K562 (cell line): ENCODE measurements around the gene MARK3. TPM values are rescaled to one million over a fixed set of nuclear protein-coding genes. Genes with fewer than 3 reads are reported as not detected.

Experiments used
- BCOR ChIP-seq: fragments of 450-650 bp; IDR thresholded peaks from 2 replicates; pipeline ENCODE4 v1.6.1; 2016
- CTBP1 ChIP-seq: fragments of 450-650 bp; IDR thresholded peaks from 2 replicates; pipeline ENCODE4 v1.6.1; 2016; ENCODE audit warnings: borderline replicate concordance
- HDAC8 ChIP-seq: fragments of 450-650 bp; IDR thresholded peaks from 2 replicates; pipeline ENCODE4 v1.6.1; 2016; ENCODE audit warnings: mild to moderate bottlenecking, missing genetic modification characterization, moderate library complexity, missing compliant biosample characterization
- ILK ChIP-seq: fragments of 450-650 bp; IDR thresholded peaks from 2 replicates; pipeline ENCODE4 v1.6.1; 2016; ENCODE audit warnings: missing genetic modification characterization, low read depth, mild to moderate bottlenecking, missing compliant biosample characterization, moderate library complexity, borderline replicate concordance
- JUN ChIP-seq, 2 experiments: sonication (generic) in 1 of 2; formaldehyde crosslinking in 1 of 2; IDR thresholded peaks; 2 replicates each; pipeline versions ENCODE4 v1.6.1 to v1.8.0; 2012 to 2022; ENCODE audit warnings: borderline replicate concordance in 2 of 2, mild to moderate bottlenecking in 2 of 2, improper control_type of control experiment in 1 of 2, low read depth in 1 of 2, low read length in 1 of 2, missing genetic modification reagents in 1 of 2
- MCM7 ChIP-seq, 2 experiments: fragments of 450-650 bp; IDR thresholded peaks; 2 replicates each; pipeline ENCODE4 v1.6.1; 2016 to 2018
- MED1 ChIP-seq: sonication (generic); formaldehyde crosslinking; IDR thresholded peaks from 2 replicates; pipeline ENCODE4 v1.8.1; 2023; ENCODE audit warnings: missing genetic modification reagents, borderline replicate concordance
- NR2F6 ChIP-seq: fragments of 450-650 bp; formaldehyde crosslinking; IDR thresholded peaks from 2 replicates; pipeline ENCODE4 v1.4.0; 2020; ENCODE audit warnings: mild to moderate bottlenecking
- PHF21A ChIP-seq: fragments of 450-650 bp; IDR thresholded peaks from 2 replicates; pipeline ENCODE4 v1.6.1; 2017; ENCODE audit warnings: low read depth, borderline replicate concordance
- PHF8 ChIP-seq: fragments of 200-600 bp; sonication (generic); IDR thresholded peaks from 2 replicates; pipeline ENCODE4 v1.6.1; 2012; ENCODE audit warnings: mixed run types, mild to moderate bottlenecking, inconsistent platforms, low read length, moderate library complexity, borderline replicate concordance
- SETDB1 ChIP-seq: IDR thresholded peaks from one replicate; pipeline ENCODE4 v1.6.1; 2012; ENCODE audit warnings: low read length, control low read depth, inconsistent platforms
- SMAD2 ChIP-seq: fragments of 150-350 bp; IDR thresholded peaks from 2 replicates; pipeline ENCODE4 v1.6.1; 2014; ENCODE audit warnings: low read depth, mild to moderate bottlenecking, low read length
- SMARCC2 ChIP-seq: fragments of 450-650 bp; IDR thresholded peaks from 2 replicates; pipeline ENCODE4 v1.6.1; 2017; ENCODE audit warnings: antibody characterized with exemption, moderate library complexity, mild to moderate bottlenecking, low read depth
- SNRNP70 ChIP-seq: fragments of 200-400 bp; formaldehyde crosslinking; optimal IDR thresholded peaks from 2 replicates; pipeline ENCODE3; 2017; ENCODE audit warnings: low read depth, low read length
- ZBTB17 ChIP-seq: fragments of 450-650 bp; formaldehyde crosslinking; IDR thresholded peaks from 2 replicates; pipeline ENCODE4 v1.4.0; 2020; ENCODE audit warnings: mild to moderate bottlenecking
- ZNF224 ChIP-seq: sonication (generic); formaldehyde crosslinking; IDR thresholded peaks from 2 replicates; pipeline ENCODE4 v1.8.0; 2022; ENCODE audit warnings: mild to moderate bottlenecking, missing genetic modification reagents
- ZNF507 ChIP-seq: conservative IDR thresholded peaks from 2 replicates; pipeline ENCODE4 v1.6.1; 2017; ENCODE audit warnings: missing genetic modification characterization, missing compliant biosample characterization
- ZNF551 ChIP-seq: fragments of 250-450 bp; sonication (Bioruptor Pico); IDR thresholded peaks from 2 replicates; pipeline ENCODE4 v1.5.0; 2021; ENCODE audit warnings: mild to moderate bottlenecking, moderate library complexity
- polyA plus RNA-seq, 8 experiments: library from polyadenylated mRNA; depleted of rRNA in 4 of 8; stranded (reverse) in 5 of 8; unstranded in 3 of 8; fragments of >200 nt; fragmentation: Nextera tagmentation in 2 of 8; fragmentation: Illumina TruSeq in 1 of 8; extraction: Ambion mirVana in 2 of 8; extraction: Trizol in 1 of 8; gene quantifications; 2 replicates each; pipeline versions ENCODE4 v1.2.1 to v1.2.3, GENCODE V29; 2011 to 2014; ENCODE audit warnings: inconsistent platforms in 1 of 8, missing spikeins in 1 of 8
- total RNA-seq, 7 experiments: library from RNA; depleted of rRNA in 6 of 7; stranded (reverse); fragments of >200 nt in 6 of 7; fragmentation: Illumina TruSeq in 2 of 7; extraction: Trizol in 2 of 7; gene quantifications; 2 replicates each; pipeline versions ENCODE4 v1.2.1 to v1.2.3, GENCODE V29; 2011 to 2021; ENCODE audit warnings: low replicate concordance in 1 of 7
- TF ChIP-seq, protein P1 (sequence below), 2 experiments: fragments of 450-650 bp; IDR thresholded peaks; 2 replicates each; pipeline ENCODE4 v1.6.1; 2016
- TF ChIP-seq, protein P2 (sequence below): IDR thresholded peaks from 2 replicates; pipeline ENCODE4 v1.6.1; 2012; ENCODE audit warnings: low read depth, low read length, improper control_type of control experiment, borderline replicate concordance
- TF ChIP-seq, protein P3 (sequence below): fragments of 450-650 bp; formaldehyde crosslinking; IDR thresholded peaks from 2 replicates; pipeline ENCODE4 v1.4.0; 2022; ENCODE audit warnings: mild to moderate bottlenecking, moderate library complexity
- TF ChIP-seq, protein P4 (sequence below): sonication (generic); formaldehyde crosslinking; IDR thresholded peaks from 2 replicates; pipeline ENCODE4 v1.9.0; 2022; ENCODE audit warnings: mild to moderate bottlenecking, missing genetic modification reagents
- TF ChIP-seq, protein P5 (sequence below): sonication (generic); formaldehyde crosslinking; IDR thresholded peaks from 2 replicates; pipeline ENCODE4 v1.8.1; 2023; ENCODE audit warnings: mild to moderate bottlenecking, missing genetic modification reagents

The MARK3 gene
- total and polyA plus RNA-seq, 9 of the 15 experiments (the other 6 are each of a cell fraction or from before 2014, with no cell fraction given), result 10.1 to 68.7 (median 56.3) TPM

DNA sequence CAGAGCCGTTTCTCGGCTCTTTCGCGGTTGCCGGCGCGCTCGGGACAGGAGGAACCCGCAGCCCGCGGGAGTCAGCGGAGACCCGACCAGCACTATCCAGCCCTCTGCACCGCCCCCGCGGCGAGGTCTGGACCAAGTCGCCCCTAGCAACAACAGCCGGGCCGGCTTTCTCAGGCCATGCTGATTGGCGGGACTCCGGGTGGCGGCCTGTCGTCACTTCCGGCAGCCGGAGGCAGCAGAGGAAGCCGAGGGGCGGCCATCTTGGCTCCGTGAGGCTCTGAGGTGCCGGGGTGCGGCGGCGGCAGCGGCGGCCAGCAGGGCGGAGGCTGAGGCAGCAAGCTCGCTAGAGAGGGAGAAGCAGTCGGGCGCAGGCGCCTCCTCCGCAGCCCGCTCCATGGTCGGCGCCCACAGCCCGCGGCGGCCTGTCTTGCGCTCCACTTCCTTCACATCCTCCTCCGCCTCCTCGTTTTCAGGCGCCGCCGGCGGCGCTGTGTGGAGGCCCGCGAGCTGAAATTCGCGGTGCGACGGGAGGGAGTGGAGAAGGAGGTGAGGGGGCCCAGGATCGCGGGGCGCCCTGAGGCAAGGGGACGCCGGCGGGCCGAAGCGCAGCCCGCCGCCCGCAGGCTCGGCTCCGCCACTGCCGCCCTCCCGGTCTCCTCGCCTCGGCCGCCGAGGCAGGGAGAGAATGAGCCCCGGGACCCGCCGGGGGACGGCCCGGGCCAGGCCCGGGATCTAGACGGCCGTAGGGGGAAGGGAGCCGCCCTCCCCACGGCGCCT is at the start of gene MARK3 (continued):
- TF ChIP-seq, protein P1, sequence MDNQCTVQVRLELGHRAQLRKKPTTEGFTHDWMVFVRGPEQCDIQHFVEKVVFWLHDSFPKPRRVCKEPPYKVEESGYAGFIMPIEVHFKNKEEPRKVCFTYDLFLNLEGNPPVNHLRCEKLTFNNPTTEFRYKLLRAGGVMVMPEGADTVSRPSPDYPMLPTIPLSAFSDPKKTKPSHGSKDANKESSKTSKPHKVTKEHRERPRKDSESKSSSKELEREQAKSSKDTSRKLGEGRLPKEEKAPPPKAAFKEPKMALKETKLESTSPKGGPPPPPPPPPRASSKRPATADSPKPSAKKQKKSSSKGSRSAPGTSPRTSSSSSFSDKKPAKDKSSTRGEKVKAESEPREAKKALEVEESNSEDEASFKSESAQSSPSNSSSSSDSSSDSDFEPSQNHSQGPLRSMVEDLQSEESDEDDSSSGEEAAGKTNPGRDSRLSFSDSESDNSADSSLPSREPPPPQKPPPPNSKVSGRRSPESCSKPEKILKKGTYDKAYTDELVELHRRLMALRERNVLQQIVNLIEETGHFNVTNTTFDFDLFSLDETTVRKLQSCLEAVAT (IDR thresholded peaks at IDR 0.05), result no peak
- TF ChIP-seq, protein P2, sequence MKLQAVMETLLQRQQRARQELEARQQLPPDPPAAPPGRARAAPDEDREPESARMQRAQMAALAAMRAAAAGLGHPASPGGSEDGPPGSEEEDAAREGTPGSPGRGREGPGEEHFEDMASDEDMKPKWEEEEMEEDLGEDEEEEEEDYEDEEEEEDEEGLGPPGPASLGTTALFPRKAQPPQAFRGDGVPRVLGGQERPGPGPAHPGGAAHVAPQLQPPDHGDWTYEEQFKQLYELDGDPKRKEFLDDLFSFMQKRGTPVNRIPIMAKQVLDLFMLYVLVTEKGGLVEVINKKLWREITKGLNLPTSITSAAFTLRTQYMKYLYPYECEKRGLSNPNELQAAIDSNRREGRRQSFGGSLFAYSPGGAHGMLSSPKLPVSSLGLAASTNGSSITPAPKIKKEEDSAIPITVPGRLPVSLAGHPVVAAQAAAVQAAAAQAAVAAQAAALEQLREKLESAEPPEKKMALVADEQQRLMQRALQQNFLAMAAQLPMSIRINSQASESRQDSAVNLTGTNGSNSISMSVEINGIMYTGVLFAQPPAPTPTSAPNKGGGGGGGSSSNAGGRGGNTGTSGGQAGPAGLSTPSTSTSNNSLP, result no peak
- TF ChIP-seq, protein P3, sequence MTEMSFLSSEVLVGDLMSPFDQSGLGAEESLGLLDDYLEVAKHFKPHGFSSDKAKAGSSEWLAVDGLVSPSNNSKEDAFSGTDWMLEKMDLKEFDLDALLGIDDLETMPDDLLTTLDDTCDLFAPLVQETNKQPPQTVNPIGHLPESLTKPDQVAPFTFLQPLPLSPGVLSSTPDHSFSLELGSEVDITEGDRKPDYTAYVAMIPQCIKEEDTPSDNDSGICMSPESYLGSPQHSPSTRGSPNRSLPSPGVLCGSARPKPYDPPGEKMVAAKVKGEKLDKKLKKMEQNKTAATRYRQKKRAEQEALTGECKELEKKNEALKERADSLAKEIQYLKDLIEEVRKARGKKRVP (CRISPR knock-in tag), result no peak
- TF ChIP-seq PHF8 (peak; percentile 76; the same call in 1 of the 2 replicates), ZNF507 (tag) (no peak), CTBP1 (peak; percentile 45; the same call in 1 of the 2 replicates), JUN (IDR thresholded peaks at IDR 0.05; ENCODE audit: borderline replicate concordance, low read depth, low read length) (no peak), JUN (CRISPR knock-in tag; IDR thresholded peaks at IDR 0.05; ENCODE audit: borderline replicate concordance) (no peak), ZNF224 (CRISPR knock-in tag) (no peak), ZNF551 (CRISPR knock-in tag) (no peak), SETDB1 (no peak), SMARCC2 (no peak), NR2F6 (CRISPR knock-in tag) (no peak), ZBTB17 (no peak), HDAC8 (tag) (no peak), MED1 (no peak), PHF21A (no peak), BCOR (no peak), SNRNP70 (no peak), SMAD2 (no peak), ILK (tag) (no peak), MCM7 (IDR thresholded peaks at IDR 0.05) (no peak)
- TF ChIP-seq, protein P4, sequence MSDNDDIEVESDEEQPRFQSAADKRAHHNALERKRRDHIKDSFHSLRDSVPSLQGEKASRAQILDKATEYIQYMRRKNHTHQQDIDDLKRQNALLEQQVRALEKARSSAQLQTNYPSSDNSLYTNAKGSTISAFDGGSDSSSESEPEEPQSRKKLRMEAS, result peak; percentile 36; the same call in 1 of the 2 replicates
- TF ChIP-seq, protein P5, sequence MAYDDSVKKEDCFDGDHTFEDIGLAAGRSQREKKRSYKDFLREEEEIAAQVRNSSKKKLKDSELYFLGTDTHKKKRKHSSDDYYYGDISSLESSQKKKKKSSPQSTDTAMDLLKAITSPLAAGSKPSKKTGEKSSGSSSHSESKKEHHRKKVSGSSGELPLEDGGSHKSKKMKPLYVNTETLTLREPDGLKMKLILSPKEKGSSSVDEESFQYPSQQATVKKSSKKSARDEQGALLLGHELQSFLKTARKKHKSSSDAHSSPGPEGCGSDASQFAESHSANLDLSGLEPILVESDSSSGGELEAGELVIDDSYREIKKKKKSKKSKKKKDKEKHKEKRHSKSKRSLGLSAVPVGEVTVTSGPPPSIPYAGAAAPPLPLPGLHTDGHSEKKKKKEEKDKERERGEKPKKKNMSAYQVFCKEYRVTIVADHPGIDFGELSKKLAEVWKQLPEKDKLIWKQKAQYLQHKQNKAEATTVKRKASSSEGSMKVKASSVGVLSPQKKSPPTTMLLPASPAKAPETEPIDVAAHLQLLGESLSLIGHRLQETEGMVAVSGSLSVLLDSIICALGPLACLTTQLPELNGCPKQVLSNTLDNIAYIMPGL (CRISPR knock-in tag), result no peak
